ENCODE data around the gene TMEM115. TPM values are rescaled to one million over a fixed set of nuclear protein-coding genes. Genes with fewer than 3 reads are reported as not detected.

The TMEM115 gene
- total and polyA plus RNA-seq, 9 of the 15 experiments (the other 6 are each of a cell fraction or from before 2014, with no cell fraction given) = 1.6 to 26.9 (median 14.1) TPM

- TF ChIP-seq ZBTB1 (CRISPR knock-in tag; IDR thresholded peaks at IDR 0.05; ENCODE audit: borderline replicate concordance, low read depth) = no peak
- no peak for TF ChIP-seq ZNF146 (CRISPR knock-in tag; IDR thresholded peaks at IDR 0.05; ENCODE audit: unreplicated experiment)
- TF ChIP-seq, protein P1, sequence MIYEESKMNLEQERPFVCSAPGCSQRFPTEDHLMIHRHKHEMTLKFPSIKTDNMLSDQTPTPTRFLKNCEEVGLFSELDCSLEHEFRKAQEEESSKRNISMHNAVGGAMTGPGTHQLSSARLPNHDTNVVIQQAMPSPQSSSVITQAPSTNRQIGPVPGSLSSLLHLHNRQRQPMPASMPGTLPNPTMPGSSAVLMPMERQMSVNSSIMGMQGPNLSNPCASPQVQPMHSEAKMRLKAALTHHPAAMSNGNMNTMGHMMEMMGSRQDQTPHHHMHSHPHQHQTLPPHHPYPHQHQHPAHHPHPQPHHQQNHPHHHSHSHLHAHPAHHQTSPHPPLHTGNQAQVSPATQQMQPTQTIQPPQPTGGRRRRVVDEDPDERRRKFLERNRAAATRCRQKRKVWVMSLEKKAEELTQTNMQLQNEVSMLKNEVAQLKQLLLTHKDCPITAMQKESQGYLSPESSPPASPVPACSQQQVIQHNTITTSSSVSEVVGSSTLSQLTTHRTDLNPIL (CRISPR knock-in tag; IDR thresholded peaks at IDR 0.05) = no peak
- TF ChIP-seq ZNF316 (IDR thresholded peaks at IDR 0.05) = no peak
- no peak for TF ChIP-seq ZNF133 (CRISPR knock-in tag; IDR thresholded peaks at IDR 0.05)
- peak; percentile 91 for TF ChIP-seq MTA1 (IDR thresholded peaks at IDR 0.05; ENCODE audit: borderline replicate concordance)
- TF ChIP-seq CTBP1 (IDR thresholded peaks at IDR 0.05; ENCODE audit: borderline replicate concordance) = peak; percentile 13; the same call in 1 of the 2 replicates
- peak; percentile 65; the same call in 1 of the 2 replicates for TF ChIP-seq DIDO1 (tag; IDR thresholded peaks at IDR 0.05; ENCODE audit: low read depth)
- no peak for TF ChIP-seq USF1 (CRISPR knock-in tag; IDR thresholded peaks at IDR 0.05)
- TF ChIP-seq ASH1L (IDR thresholded peaks at IDR 0.05; ENCODE audit: borderline replicate concordance, low read depth, partially characterized antibody) = peak; percentile 70
- TF ChIP-seq SMAD3 (CRISPR knock-in tag; conservative IDR thresholded peaks at IDR 0.05) = no peak
- no peak for TF ChIP-seq KDM1A (IDR thresholded peaks at IDR 0.05)
- no peak for TF ChIP-seq LEF1 (IDR thresholded peaks at IDR 0.05)
- no peak for TF ChIP-seq ZNF121 (CRISPR knock-in tag; conservative IDR thresholded peaks at IDR 0.05)
- no peak for TF ChIP-seq ID3 (CRISPR knock-in tag; IDR thresholded peaks at IDR 0.05)
- no peak for TF ChIP-seq ID3 (tag; IDR thresholded peaks at IDR 0.05)
- TF ChIP-seq PRPF4 (IDR thresholded peaks at IDR 0.05; ENCODE audit: insufficient read depth, low read depth, low read length, poor library complexity, severe bottlenecking) = no peak
- no peak for TF ChIP-seq ZFP1 (CRISPR knock-in tag; IDR thresholded peaks at IDR 0.05)
- no peak for TF ChIP-seq CEBPB (tag; IDR thresholded peaks at IDR 0.05)
- no peak for TF ChIP-seq ZBTB34 (CRISPR knock-in tag; IDR thresholded peaks at IDR 0.05)
- TF ChIP-seq EWSR1 (IDR thresholded peaks at IDR 0.05; ENCODE audit: borderline replicate concordance, low read depth, partially characterized antibody) = no peak
- TF ChIP-seq MYC (IDR thresholded peaks at IDR 0.05; ENCODE audit: low read depth, low read length) = peak; percentile 48; the same call in 1 of the 2 replicates
- no peak; the same call in 1 of the 2 replicates for TF ChIP-seq MYC (CRISPR knock-in tag; IDR thresholded peaks at IDR 0.05; ENCODE audit: borderline replicate concordance, low read depth)
- no peak for TF ChIP-seq SRSF9 (IDR thresholded peaks at IDR 0.05; ENCODE audit: borderline replicate concordance, low read depth, low read length)
Measured at GRCh38 chr3:50350527-50351322, 8.6 kb downstream of the TMEM115 start, which contains the start of the genes CYB561D2 and NPRL2 (continued).
